Middle frontal gyrus (tissue), 1 donor: ENCODE measurements around the gene COMTD1.

ENCODE experiments used
- DNase-seq: peaks from one replicate; pipeline ENCODE4 v3.0.0-alpha.2; 2015; ENCODE audit warnings: low spot score; ENCODE audit errors: extremely low spot score

Gene COMTD1

GRCh38 chr10:75235375-75236177 is at the start of gene COMTD1:
Gene COMTD1 (minus strand): TSS chr10:75235957. CDS start chr10:75235928, 29 bp downstream.
- peak; percentile 79 for DNase-seq

GRCh38 chr10:75283671-75284470 is 48.1 kb upstream of the COMTD1 start:
- no peak for DNase-seq

GRCh38 chr10:75283078-75283670 is 47.4 kb upstream of the COMTD1 start:
- no peak for DNase-seq

GRCh38 chr10:75281974-75282373 is 46.2 kb upstream of the COMTD1 start:
- DNase-seq = no peak

- no peak for DNase-seq
These were observed 44.5 kb upstream of the COMTD1 start for GRCh38 chr10:75280236-75280635.

- no peak for DNase-seq
These were observed 40.5 kb upstream of the COMTD1 start for GRCh38 chr10:75276069-75276872.

GRCh38 chr10:75272896-75273295 is 37.1 kb upstream of the COMTD1 start:
- DNase-seq = no peak

GRCh38 chr10:75272094-75272493 is 36.3 kb upstream of the COMTD1 start:
- DNase-seq = no peak

GRCh38 chr10:75269605-75270004 is 33.8 kb upstream of the COMTD1 start:
- DNase-seq = no peak

GRCh38 chr10:75266945-75267344 is 31.2 kb upstream of the COMTD1 start:
- DNase-seq = no peak

- no peak for DNase-seq
These were observed 30.1 kb upstream of the COMTD1 start for GRCh38 chr10:75265856-75266255.

GRCh38 chr10:75263806-75264205 is 28.0 kb upstream of the COMTD1 start:
- DNase-seq = no peak

- DNase-seq = no peak
These were observed 26.3 kb upstream of the COMTD1 start for GRCh38 chr10:75261813-75262705.

GRCh38 chr10:75260990-75261389 is 25.2 kb upstream of the COMTD1 start:
- no peak for DNase-seq

- DNase-seq = no peak
These were observed 19.0 kb upstream of the COMTD1 start for GRCh38 chr10:75254739-75255138.

- no peak for DNase-seq
These were observed 17.8 kb upstream of the COMTD1 start for GRCh38 chr10:75253281-75254220.

- no peak for DNase-seq
These were observed 15.2 kb upstream of the COMTD1 start for GRCh38 chr10:75250934-75251333.

GRCh38 chr10:75247797-75248196 is 12.0 kb upstream of the COMTD1 start:
- no peak for DNase-seq

GRCh38 chr10:75246506-75246905 is 10.7 kb upstream of the COMTD1 start:
- no peak for DNase-seq
